Measurements from ENCODE around the gene ARFGEF2.

GRCh38 chr20:48972816-48973215, 51.3 kb downstream of the ARFGEF2 start:
- no peak for TF ChIP-seq SP2 (IDR thresholded peaks at IDR 0.05; ENCODE audit: low read length)
- no peak for TF ChIP-seq CTCF (IDR thresholded peaks at IDR 0.05; ENCODE audit: control extremely low read depth in 1 of 3, insufficient read depth in 1 of 3, low read depth in 1 of 3, low read length in 3 of 3)

All from H1 (cell line).